Osteocyte (in vitro differentiated cells): ENCODE measurements around the gene SEMA4F. TPM values are rescaled to one million over a fixed set of nuclear protein-coding genes. Genes with fewer than 3 reads are reported as not detected.

ENCODE experiments used
- DNase-seq: peaks from one replicate; pipeline ENCODE4 v3.0.0; 2021; ENCODE audit warnings: mixed read lengths; ENCODE audit not compliant: unreplicated experiment; ENCODE audit errors: extremely low spot score
- H3K27ac Mint-ChIP-seq: one replicate; pipeline ENCODE4 v1.8.0; 2021; ENCODE audit warnings: mild to moderate bottlenecking, mixed read lengths; ENCODE audit not compliant: unreplicated experiment
- H3K27me3 Mint-ChIP-seq: one replicate; pipeline ENCODE4 v1.8.0; 2021; ENCODE audit warnings: mixed read lengths; ENCODE audit not compliant: unreplicated experiment
- H3K36me3 Mint-ChIP-seq: one replicate; pipeline ENCODE4 v1.8.0; 2021; ENCODE audit warnings: mixed read lengths; ENCODE audit not compliant: unreplicated experiment
- H3K4me1 Mint-ChIP-seq: one replicate; pipeline ENCODE4 v1.8.0; 2021; ENCODE audit warnings: mixed read lengths; ENCODE audit not compliant: unreplicated experiment
- H3K4me3 Mint-ChIP-seq: one replicate; pipeline ENCODE4 v1.8.0; 2021; ENCODE audit warnings: mild to moderate bottlenecking, moderate library complexity, mixed read lengths; ENCODE audit not compliant: unreplicated experiment
- H3K9me3 Mint-ChIP-seq: one replicate; pipeline ENCODE4 v1.8.0; 2021; ENCODE audit warnings: mixed read lengths; ENCODE audit not compliant: unreplicated experiment
- total RNA-seq: library from RNA; stranded (reverse); gene quantifications from 2 replicates; pipeline ENCODE4 v1.2.1, GENCODE V29; 2021
- TF ChIP-seq, protein P1 (sequence below): fragments of 200-600 bp; sonication (generic); IDR thresholded peaks from 2 replicates; pipeline ENCODE4 v1.5.0; 2021; ENCODE audit warnings: antibody characterized with exemption, mild to moderate bottlenecking, moderate library complexity

Gene SEMA4F
- total RNA-seq, 1 donor from 2014 or later = 14.2 TPM

DNA sequence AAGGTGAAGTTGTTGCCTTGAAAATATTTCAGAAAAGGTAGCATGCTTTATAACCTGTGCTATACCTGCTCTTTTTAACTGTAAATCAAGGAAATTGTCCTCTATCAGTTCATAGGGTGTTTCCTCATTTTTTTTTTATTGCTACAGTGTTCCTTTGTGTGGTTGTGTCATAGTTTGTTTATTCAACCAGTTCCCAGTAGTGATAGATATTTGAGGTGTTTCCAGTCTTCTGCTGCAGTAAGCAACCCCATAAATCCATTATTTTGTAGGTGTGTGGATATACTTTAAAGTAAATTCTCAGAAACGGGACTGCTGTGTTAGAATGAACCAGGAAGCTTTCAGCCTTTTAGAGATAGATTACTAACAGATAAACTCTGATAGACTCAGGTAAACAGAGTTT lies 39.6 kb downstream of the SEMA4F start:
- TF ChIP-seq, protein P1, sequence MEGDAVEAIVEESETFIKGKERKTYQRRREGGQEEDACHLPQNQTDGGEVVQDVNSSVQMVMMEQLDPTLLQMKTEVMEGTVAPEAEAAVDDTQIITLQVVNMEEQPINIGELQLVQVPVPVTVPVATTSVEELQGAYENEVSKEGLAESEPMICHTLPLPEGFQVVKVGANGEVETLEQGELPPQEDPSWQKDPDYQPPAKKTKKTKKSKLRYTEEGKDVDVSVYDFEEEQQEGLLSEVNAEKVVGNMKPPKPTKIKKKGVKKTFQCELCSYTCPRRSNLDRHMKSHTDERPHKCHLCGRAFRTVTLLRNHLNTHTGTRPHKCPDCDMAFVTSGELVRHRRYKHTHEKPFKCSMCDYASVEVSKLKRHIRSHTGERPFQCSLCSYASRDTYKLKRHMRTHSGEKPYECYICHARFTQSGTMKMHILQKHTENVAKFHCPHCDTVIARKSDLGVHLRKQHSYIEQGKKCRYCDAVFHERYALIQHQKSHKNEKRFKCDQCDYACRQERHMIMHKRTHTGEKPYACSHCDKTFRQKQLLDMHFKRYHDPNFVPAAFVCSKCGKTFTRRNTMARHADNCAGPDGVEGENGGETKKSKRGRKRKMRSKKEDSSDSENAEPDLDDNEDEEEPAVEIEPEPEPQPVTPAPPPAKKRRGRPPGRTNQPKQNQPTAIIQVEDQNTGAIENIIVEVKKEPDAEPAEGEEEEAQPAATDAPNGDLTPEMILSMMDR = no peak
- H3K4me1 Mint-ChIP-seq = peaks cover 2% of the 10 kb centered on the region
- no peak overlapping the region for H3K27ac Mint-ChIP-seq
- H3K27me3 Mint-ChIP-seq = peaks cover 26% of the 10 kb centered on the region
- no peak overlapping the region for H3K4me3 Mint-ChIP-seq
- no peaks in the 10 kb centered on the region for H3K36me3 Mint-ChIP-seq
- no peaks in the 10 kb centered on the region for H3K9me3 Mint-ChIP-seq
- no peak for DNase-seq

DNA sequence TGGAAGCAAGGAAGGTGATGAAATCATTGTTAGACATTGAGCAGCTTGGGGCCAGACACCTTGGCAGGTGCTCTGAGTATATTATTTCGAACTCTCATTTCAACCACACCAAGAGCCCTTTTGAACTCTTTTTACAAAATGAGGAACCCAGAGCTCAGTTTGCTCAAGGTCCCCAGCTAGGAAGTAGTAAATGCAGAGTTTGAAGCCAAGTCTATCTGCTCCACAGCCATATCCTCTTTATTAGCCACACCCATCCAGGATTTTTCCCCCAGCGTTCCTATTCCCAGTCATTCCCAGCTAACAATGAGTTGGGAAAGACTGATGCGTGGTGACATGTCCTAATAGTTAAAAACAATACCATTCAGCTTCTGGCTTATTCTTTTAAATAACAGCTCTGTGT lies 40.2 kb downstream of the SEMA4F start:
- peaks cover 2% of the 10 kb centered on the region for H3K4me1 Mint-ChIP-seq
- no peak for DNase-seq
- TF ChIP-seq, protein P1 = no peak
- H3K27ac Mint-ChIP-seq = no peak overlapping the region
- no peak overlapping the region for H3K4me3 Mint-ChIP-seq
- no peaks in the 10 kb centered on the region for H3K9me3 Mint-ChIP-seq
- H3K27me3 Mint-ChIP-seq = peaks cover 26% of the 10 kb centered on the region
- H3K36me3 Mint-ChIP-seq = no peaks in the 10 kb centered on the region

DNA sequence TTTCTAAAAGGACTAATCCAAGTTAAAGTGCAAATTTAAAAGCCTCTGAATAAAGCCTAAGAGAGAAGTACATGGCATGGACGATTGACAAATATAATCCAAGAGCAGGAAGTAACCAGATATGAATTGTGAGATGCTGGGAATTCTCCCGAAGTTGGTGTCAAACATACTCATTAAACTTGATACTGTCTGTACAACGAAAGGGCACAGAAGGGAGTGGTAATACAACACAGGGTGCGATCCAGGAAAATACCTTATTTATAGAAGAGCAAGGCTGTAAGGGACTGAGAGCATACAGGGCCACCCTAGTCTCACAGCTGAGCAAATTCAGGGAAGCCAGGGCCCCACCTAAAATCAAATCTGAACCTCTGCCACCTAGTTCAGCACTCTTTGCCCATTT lies 41.6 kb downstream of the SEMA4F start:
- H3K27ac Mint-ChIP-seq = no peak overlapping the region
- peaks cover 2% of the 10 kb centered on the region for H3K4me1 Mint-ChIP-seq
- no peaks in the 10 kb centered on the region for H3K9me3 Mint-ChIP-seq
- DNase-seq = no peak
- TF ChIP-seq, protein P1 = no peak
- peaks cover 33% of the 10 kb centered on the region for H3K27me3 Mint-ChIP-seq
- no peak overlapping the region for H3K4me3 Mint-ChIP-seq
- H3K36me3 Mint-ChIP-seq = no peaks in the 10 kb centered on the region

DNA sequence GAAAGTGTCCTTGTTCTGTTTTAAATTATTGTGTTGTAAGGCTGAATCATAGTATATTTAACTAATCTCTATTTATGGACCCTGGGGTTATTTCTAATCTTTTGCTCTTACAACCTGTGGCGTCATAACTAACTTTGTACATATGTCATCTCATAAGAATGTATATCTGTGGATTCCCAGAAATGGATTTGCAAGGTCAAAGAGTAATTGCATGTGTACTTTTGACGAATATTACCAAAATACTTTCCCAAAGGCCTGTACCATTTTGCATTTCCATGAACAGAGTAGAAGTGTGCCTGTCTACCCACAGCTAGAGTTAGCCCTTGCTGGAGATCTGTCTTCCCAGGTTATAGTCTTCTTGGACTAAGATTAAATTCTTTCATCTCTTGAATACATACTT lies 42.8 kb downstream of the SEMA4F start:
- no peak overlapping the region for H3K27ac Mint-ChIP-seq

DNA sequence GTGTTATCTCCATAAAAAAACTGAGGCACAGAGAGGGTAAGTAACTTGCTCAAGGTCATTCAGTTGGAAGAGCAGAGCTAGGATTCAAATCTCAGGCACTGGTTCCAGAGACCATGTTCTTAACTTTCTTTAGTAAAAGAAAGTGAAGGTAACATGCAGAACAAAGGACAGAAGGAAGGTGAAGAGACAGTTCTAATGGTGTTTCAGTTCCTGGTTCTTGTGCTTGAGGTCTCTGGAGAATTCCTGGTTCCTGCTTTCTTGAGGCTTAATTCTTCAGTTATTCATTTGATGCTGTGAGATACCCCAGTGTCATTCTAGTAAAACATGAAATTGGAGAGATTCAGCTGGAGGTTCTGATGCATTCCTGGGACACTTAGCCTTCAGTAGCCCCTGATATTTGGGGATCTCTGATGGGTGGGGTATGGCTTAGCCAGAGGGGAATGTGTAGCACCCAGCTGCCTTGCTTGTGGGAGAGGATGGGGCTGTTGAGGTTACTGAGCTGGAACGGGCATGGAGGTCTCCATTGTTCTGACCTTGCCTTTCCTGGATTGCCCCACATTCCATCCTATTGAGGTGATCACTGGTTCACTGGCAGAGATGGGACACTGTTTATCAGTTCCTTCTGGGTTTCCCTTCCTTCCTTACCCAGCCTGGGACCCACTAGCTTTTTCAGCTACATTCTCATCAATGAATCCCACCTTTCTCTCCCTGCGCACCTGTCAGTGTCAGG lies 46.8 kb downstream of the SEMA4F start:
- Mint-ChIP-seq H3K27me3 (peaks cover 27% of the 10 kb centered on the region), H3K27ac (no peak overlapping the region), H3K9me3 (no peaks in the 10 kb centered on the region), H3K36me3 (peaks cover 3% of the 10 kb centered on the region), H3K4me1 (no peaks in the 10 kb centered on the region), H3K4me3 (no peak overlapping the region)
- no peak for DNase-seq
- TF ChIP-seq, protein P1 = no peak

More for the DNA sequence above, 42.8 kb downstream of the SEMA4F start:
- H3K36me3 Mint-ChIP-seq = no peaks in the 10 kb centered on the region
- H3K4me3 Mint-ChIP-seq = no peak overlapping the region
- no peaks in the 10 kb centered on the region for H3K4me1 Mint-ChIP-seq
- no peak for DNase-seq
- H3K9me3 Mint-ChIP-seq = no peaks in the 10 kb centered on the region
- TF ChIP-seq, protein P1 = no peak
- peaks cover 38% of the 10 kb centered on the region for H3K27me3 Mint-ChIP-seq
